DMS79 treated with DMSO at 0.1 percent for 48 hours (cell line): ENCODE measurements around the gene SPEG.

Experiments
- DNase-seq: peaks from one replicate; lab custom pipeline; 2025; lab: John Stamatoyannopoulos, UW

SPEG gene

DNA sequence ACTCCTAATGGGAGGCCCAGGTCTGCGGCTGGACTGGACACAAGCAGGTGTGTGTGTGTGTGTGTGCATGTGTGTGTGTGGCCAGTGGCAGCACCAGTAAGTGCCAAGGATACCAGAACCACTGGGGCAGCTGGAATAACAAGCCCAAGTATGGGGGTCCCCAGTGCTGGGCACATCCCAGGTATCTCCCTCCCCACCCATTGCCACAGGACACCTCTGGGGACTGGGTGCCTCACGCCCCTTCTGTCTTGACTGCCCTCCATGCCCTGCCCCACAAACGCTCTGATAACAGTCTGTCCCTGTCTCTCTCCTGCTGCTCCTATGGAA, 9.0 kb downstream of the SPEG start:
- DNase-seq: no peak

DNA sequence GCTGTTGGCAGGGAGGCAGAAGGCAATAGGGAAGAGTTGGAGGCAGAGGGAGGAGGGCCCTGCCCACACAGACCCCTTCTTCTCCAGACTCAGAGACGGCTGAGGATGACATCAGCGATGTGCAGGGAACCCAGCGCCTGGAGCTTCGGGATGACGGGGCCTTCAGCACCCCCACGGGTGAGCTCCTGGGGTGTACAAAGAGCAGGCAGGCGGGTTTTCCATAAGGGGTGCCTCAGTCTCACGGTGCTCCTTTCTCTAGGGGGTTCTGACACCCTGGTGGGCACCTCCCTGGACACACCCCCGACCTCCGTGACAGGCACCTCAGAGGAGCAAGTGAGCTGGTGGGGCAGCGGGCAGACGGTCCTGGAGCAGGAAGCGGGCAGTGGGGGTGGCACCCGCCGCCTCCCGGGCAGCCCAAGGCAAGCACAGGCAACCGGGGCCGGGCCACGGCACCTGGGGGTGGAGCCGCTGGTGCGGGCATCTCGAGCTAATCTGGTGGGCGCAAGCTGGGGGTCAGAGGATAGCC, 10.0 kb downstream of the SPEG start:
- no peak for DNase-seq

DNA sequence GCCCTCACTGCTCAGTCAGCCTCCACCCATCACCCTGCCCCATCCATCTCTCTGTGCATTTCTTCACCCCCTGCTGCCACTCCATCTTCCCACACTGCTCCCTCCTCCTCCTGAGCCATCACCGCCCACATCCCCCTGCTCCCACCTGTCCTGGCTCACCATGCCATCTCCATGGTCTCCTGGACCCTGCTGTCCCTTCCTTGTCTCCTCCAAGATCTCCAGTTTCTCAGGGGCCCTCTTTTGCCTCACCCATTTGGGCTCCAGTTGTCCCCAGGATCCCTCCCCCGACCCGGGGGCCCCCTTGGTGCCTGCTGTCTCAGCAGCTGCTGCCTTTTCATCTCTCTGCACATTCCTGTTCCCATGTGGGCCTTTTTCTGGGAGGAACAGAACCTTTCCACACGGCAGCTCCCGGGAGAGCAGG, 10.6 kb downstream of the SPEG start:
- DNase-seq: no peak

DNA sequence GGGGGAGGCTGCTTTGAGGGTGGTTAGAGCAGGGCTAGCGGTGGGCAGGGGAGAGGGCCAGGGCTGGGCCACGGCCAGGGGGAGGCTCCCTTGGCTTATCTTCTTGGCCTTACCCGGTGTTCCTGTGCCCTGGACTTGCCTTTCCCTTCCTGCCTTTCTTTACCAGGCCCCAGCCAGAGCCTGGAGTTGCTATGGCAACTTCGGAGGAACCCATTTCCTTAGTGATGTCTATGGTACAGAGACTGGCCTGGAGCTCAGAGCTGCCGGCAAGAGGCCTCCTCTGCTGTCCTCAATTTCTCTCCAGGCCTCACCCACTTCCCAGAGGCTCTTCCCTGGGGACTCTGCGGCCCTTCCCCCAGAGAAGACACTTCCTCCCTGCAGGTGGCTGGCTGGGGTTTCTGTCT, 11.5 kb downstream of the SPEG start:
- no peak for DNase-seq

DNA sequence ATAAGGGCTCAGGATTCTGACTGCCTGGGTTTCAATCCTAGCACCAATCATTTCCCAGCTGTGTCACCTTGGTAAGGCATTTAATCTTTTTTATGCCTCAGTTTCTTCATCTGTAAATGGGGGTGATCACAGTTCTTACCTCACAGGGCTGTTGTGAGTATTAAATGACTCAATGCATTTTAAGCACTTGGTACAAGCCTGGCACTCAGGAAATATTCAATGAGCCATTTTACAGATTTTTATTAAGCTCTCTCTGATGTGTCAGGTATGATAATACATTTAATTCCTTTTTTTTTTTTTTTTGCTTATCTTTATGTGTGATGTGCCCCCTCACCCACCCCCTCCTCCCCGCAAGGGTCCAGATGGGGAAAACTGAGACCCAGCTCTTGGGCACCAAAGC, 12.0 kb downstream of the SPEG start:
- no peak for DNase-seq

DNA sequence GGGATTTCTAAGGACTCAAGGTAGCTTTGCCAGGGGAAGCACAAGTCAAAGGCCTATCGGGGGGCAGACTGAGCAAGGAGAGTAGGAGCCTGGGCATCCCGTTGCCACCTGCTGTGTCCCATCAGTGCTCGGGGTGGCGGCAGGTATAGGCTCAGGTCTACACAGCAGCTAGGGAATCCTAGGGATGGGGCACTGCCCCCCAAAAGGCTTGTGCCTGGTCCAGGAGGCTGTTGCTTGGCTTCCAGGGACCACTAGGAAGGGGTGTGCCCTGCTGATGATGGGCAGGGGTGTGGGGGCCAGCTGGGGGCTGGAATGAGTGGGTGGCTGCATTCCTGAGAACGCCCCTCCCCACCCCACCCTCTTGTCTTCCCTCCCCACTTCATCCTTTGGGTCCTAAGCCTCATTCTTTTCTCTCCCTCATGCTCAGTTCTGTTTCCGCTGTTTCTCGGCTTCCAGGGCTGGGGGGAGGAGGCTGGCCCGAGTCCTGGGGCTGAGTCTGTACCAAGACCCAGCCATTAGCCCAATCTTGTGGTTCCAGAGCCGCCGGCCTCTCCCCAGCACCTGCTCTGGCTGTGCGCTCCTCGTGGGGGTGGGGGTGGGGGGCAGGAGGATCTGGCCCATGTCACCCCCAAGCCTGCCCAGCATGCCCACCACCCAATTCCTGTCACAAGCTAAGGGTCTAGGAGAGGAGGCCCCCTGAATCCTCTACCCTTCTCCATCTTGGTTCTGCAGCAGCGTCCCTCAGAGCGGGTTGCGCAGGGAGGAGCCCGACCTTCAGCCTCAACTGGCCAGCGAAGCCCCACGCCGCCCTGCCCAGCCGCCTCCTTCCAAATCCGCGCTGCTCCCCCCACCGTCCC, 12.8 kb downstream of the SPEG start:
- no peak for DNase-seq

DNA sequence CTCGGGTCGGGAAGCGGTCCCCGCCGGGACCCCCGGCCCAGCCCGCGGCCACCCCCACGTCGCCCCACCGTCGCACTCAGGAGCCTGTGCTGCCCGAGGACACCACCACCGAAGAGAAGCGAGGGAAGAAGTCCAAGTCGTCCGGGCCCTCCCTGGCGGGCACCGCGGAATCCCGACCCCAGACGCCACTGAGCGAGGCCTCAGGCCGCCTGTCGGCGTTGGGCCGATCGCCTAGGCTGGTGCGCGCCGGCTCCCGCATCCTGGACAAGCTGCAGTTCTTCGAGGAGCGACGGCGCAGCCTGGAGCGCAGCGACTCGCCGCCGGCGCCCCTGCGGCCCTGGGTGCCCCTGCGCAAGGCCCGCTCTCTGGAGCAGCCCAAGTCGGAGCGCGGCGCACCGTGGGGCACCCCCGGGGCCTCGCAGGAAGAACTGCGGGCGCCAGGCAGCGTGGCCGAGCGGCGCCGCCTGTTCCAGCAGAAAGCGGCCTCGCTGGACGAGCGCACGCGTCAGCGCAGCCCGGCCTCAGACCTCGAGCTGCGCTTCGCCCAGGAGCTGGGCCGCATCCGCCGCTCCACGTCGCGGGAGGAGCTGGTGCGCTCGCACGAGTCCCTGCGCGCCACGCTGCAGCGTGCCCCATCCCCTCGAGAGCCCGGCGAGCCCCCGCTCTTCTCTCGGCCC, 13.6 kb downstream of the SPEG start:
- DNase-seq: no peak

DNA sequence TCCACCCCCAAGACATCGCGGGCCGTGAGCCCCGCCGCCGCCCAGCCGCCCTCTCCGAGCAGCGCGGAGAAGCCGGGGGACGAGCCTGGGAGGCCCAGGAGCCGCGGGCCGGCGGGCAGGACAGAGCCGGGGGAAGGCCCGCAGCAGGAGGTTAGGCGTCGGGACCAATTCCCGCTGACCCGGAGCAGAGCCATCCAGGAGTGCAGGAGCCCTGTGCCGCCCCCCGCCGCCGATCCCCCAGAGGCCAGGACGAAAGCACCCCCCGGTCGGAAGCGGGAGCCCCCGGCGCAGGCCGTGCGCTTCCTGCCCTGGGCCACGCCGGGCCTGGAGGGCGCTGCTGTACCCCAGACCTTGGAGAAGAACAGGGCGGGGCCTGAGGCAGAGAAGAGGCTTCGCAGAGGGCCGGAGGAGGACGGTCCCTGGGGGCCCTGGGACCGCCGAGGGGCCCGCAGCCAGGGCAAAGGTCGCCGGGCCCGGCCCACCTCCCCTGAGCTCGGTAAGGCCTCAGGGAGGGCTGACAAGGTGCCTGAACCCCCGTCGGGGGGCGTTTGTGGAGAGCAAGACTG, 14.2 kb downstream of the SPEG start:
- no peak for DNase-seq

DNA sequence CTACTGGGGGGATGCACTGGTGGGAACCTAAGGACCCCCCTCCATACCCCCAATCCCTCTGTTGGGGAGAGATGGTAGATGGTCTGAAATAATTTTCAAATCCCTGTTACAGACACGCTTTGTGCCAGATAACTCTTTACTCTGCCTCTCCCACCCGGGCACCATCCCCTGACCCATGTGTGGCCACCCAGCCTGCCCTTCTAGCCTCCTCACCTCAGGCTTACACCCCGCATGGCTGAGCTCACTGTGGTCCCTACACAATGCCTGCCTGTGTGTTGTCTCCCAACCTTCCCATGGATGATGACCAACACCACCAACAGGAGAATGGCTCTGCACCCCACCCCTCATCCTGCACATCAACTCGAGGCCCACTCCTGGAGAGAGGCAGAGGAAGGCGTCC, 15.0 kb downstream of the SPEG start:
- DNase-seq: no peak

DNA sequence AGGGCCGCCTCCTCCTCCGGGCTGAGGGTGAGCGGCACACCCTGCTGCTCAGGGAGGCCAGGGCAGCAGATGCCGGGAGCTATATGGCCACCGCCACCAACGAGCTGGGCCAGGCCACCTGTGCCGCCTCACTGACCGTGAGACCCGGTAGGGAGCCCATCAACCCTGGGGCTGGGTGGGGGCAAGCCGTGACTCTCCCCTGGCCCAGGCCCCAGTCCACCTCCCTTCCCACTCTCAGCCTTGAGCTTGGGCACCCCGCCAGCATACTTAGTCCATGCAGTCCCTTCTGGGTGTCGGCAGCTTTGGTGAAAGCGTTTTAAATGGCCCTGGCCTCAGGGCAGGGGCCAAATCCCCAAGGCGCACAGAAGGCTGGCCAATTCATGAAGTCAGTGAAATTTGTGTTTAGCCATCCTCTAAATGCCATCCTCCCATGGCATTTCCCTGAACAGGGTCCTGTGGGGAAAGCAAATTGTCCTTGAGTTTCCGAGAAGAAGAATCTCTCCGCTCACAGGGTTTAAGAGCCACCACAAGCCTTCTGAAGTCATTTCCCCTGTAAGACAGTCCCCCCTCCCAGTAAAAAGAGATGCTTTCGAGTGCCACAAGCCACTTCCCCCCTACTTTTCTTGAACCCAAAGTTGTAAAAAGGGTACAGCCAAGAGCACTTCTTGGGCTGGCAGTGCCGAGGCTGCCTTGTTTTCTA, 17.2 kb downstream of the SPEG start:
- DNase-seq: peak; percentile 14

DNA sequence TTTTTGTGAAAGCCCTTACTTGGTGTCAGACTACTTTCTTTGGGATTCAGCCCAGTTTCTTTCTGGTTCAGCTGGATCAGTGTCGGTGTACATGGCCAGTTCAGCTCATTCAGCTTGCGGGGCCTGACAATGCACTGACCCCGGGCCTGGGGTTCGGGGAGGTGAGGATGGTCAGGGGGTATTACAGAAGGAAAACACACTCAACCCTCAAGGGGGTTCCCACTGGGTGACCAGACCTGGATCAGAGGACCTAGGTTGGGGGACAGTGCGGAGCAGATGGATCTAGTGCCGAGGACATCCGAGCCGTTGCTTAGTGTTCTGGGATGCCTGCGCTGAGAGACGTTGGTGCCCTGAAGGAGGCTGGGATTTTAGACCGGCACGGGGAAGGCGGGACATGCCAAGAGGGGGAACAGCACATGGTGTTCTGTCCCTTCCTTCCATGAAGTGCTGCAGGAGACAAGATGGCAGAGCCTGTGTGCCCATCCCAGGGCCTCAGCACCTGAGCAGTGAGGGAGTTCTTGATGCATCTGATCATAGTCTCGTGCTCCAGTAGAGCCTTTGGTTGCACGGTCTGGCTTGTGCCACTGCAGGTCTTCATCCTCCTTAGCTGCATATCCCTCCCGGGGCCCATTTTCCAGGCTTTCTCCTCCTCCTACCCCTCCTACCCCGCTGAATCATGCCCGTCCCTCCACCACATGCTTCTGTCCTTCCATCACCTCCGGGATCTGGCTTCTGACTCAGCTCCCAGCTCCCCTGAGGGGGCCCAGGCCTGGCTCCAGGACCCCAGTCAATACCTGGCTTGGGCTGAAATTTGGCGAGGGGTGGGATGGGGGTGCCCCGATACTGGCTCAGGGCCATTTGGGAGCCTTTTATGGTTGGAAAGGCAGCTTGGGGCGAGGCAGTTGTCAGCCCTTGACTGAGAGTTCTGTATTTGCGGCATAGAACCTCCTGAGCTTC, 18.0 kb downstream of the SPEG start:
- no peak for DNase-seq

DNA sequence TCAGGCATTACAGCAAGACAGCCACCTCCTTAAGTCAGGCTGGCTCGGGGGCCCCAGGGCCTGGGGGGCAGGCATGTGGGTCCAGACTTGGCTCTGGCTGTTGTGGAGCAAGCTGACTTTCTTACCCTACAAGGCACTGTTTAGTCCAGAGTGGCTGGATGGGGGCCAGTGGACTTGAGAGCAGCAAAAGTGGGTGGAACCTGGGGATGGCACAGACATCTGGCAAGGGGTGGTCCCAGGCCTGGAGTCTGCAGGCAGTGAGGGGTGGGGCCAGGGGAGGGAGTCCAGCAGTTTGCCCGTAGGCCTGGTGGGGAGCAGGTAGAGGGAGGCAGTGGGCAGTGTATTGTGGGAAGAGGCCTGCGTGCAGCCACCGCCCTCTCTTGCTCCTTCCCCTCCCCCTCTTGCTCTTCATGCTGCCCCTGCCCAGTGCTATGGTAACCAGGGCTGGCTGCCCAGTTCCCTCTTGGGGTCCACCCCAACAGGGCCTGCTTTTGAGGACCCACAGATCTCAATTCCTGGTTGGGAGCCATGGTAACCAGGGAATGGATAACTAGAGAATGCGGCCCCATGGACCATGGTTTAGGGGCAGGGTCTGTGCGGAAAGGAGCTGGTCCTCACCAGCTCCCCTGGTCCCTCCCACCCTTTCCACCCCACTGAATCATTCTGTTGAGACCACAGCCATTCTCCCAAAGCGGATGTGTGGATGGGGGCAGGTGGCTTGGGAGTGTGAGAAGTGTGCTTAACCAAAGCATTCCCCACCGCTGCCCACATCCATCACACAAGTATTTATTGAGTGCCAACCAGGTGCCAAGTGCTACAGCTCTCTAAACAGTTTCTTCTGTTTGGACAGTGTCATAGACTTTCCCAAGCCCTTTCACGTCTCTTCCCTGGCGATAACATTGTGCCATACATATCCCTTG, 19.3 kb downstream of the SPEG start:
- DNase-seq: peak; percentile 48

DNA sequence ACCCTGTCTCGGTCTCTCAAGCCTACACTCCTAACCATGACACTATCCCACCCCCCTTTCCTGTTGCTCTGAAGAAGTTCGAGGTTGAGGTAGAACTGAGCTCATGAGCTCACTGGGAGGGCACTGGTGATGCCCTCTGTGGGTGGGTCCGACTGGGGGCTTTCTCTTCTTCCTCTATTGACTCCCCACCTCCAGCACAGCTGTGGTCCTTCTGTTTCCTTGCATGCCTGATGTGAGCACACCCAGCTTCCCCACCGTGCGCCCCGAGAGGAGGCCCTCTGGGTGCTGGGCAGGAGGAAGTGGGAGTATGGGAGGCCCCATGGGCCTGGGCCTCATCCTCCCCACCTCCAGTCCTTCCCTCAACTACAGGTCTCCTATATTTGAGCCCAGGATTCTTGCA, 20.9 kb downstream of the SPEG start:
- no peak for DNase-seq

DNA sequence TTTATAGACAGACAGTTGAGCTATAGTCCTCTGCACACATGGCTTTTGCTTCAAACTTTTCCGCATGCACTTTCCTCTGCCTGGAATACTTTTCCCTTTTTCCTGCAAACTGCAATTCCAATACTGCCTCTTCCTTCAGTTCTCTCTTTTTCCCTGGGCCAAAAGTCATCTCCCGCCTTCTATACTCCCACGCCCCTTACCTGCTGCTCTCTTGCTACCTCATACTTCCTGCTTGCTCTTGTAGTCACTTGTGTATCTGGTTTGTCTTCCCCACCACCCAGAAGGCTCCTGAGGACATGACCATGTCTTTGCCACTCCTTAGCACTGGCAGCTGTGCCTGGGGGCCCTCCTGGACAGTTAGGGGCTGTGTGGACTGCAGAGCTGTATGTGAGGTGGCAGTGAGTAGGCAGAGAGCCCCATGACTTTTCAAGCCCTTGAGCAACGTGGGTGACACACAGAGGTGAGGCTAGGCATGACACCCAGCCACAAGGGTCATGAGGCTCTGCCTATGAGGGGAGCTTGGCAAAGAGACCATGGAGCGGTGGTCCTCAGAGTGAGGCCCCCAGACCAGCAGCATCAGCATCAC, 23.2 kb downstream of the SPEG start:
- no peak for DNase-seq

DNA sequence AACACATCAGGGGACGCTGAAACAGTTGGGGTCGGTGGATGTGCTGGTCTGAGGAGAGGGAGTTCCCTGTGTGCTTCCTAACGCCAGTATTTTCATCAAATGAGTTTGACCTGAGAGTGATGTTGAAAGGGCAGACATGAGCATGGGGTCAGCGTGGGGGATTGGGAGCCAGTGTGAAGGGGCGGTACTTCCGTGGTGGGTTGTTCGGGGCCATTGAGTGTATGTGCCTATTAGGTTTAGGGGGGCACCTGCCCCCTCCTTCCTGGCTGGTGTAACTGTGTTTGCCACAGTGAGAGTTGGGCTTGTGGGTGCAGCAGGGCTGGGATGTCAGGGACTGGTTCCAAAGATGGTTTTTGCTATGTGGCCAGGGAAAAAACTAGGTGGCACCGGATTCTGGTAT, 24.4 kb downstream of the SPEG start:
- DNase-seq: no peak

DNA sequence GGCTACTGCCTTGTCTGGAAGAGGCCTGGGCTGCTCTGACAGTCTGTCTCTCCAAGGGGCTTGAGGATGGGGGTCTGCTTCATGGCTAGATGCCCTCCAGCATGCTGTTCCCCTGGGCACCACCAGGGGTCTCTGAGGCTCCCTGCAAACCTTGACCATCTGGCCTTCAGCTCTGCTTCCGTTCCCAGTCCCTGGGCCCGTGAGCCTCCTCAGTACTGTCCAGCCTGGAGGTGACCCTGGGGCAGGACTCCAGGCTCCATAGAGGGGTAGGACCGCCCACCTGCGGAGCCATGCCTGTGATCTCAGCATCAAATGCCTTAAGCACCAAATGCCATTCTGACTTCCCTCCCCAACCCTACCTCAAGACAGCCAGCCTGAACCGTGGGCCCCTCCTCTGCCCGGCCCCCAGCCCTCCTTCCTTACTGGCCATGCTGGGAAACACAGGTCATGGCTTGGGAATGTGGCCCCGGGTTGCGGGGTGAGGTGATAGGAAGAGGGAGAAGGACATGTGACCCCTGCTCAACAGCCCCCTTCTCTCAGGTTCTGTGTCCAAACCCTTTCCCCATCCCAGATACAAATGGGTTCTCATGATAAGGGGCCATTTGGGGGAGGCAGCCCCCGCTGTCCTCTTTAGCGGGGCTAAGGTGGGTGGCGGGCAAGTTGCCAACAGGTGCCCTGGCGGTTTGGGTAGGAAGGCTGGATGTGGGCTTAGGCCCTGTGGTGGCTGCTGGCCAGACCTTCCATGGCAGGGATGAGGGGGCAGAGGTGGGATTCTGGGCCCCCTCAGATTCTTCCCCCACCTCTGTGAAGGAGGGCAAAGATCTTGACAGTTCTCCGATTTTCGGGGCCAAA, 25.0 kb downstream of the SPEG start:
- no peak for DNase-seq

DNA sequence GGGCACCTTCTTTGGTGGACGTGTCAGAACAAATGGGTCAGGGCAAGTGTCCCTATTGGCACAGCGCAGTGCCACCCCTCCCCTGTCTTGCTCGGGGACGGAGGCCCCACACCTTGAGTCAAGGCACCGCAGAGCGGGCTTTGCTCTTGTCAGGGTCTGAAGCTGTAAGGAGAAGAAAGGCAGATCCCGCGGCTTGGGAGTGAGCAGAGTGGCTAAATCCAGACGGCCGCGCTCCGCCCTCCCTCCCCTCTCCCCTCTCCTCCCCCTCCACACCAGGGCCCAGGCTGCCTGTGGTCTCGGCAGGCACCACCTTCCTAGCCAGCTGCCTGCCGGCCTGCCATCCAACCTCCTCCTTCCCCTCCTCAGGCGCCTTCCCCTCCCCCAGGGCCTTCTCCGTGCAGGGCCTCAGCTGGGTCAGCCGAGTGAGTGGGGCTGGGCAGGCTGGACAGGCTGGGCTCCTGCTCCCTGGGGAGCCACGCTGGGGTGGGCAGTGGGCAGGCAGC, 25.8 kb downstream of the SPEG start:
- DNase-seq: no peak

DNA sequence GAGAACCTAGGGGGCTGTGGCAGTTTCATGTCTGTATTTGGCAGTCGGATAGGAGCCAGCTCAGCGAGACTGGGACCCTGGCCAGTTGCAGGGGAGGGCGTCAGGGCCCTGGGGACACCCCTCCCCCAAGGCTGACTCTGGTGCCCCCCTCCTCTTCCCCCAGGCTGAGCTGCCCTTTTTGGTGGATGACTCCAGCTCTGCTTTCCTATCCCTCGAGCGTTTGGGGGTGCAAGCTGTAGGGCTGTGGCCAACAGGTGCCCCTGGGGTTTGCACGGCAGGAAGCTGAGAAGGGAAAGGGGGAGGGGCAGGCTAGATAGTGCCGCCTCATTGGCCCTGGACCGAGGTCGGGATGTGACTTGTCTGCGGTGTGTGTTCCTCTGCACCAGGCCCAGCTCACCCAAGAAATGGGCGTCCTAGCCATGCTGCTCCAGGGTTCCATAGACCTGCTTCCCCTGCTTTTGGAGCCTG, 26.4 kb downstream of the SPEG start:
- no peak for DNase-seq

DNA sequence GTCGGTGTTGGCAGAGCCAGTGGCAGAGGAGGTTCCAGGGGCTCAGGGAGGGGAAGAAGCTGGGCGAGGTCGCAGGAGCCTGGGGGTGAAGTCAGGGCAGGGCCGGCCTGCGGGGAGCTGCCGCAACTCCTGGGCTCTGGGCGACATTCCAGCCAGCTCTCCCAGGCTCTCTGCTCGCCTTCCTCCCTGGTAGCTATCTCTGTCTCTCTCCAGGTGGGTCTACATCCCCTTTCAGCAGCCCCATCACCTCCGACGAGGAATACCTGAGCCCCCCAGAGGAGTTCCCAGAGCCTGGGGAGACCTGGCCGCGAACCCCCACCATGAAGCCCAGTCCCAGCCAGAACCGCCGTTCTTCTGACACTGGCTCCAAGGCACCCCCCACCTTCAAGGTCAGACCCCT, 27.0 kb downstream of the SPEG start:
- DNase-seq: no peak
